AG08395 (cell line): ENCODE data around the gene PLEKHG5.

Experiments
- DNase-seq: peaks from one replicate; pipeline ENCODE4 v3.0.0; 2012; ENCODE audit warnings: mixed read lengths, low spot score

Gene PLEKHG5

DNA sequence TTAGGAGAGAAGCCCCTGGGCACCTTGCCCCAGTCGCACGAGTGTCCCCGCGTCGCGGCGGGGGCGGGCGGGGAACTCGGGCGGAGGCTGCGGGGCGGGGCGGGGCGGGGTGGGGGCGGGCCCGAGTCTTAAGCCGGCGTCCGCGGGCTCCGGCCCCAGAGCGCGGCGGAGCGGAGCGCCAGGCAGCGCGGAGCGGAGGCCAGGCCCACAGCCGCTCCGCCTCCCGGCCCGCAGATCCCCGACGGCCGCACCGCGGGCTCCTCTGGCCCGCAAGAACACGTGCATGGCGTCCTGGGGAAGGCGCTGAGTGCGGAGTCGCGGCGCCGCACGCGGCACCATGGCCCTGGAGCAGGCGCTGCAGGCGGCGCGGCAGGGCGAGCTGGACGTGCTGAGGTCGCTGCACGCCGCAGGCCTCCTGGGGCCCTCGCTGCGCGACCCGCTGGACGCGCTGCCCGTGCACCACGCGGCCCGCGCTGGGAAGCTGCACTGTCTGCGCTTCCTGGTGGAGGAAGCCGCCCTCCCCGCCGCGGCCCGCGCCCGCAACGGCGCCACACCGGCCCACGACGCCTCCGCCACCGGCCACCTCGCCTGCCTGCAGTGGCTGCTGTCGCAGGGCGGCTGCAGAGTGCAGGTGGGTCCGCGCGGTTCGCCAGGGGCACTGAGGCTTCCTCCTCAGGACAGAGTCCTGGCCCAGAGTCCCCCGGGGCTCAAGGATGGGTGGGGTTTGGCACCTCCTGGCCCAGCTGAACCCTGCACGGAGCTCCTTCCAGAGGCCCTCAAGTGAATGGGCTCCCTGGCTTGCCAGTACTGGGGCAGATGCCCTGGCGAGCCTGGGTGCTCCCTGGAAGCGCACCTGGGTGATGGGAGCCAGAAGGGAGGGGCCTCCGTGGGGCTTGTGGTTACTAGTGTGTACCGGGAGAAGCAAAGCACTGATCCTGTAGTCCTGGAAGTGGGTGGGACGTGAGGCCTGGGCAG, 66.6 kb downstream of the PLEKHG5 start, which contains the start of gene ESPN:
Gene ESPN (plus strand): TSS at position 158 of the 975 bp plus-strand sequence. CDS start 180 bp downstream, at position 338.
- DNase-seq = peak; percentile 42

DNA sequence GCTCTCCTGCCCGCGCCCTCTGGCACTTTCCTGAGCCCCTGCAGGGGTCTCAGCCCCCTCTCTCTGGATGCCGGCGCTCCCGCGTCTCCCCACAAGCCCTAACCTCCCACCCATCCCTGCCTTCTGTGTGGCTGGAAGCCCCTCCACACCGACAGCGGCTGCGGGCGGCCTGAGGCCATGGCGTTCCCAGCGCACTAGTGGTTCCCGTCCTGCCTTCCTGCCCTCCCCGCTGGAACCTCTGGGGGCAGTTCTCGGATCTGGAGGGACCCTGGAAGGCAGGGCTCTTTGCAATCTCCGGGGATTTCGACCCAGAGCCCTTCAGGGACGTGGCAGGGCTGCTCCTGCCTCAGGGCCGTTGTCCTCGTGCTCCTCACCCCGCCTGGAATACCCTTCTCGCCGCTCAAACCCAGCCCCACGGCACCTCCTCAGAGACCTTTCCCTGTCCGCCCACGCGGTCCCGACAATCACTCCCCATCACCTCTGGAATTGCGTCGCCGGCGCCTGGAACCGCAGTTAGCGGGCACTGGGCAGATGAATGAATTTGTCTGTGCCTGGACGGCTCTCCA, 67.4 kb downstream of the PLEKHG5 start:
- peak; percentile 27 for DNase-seq

DNA sequence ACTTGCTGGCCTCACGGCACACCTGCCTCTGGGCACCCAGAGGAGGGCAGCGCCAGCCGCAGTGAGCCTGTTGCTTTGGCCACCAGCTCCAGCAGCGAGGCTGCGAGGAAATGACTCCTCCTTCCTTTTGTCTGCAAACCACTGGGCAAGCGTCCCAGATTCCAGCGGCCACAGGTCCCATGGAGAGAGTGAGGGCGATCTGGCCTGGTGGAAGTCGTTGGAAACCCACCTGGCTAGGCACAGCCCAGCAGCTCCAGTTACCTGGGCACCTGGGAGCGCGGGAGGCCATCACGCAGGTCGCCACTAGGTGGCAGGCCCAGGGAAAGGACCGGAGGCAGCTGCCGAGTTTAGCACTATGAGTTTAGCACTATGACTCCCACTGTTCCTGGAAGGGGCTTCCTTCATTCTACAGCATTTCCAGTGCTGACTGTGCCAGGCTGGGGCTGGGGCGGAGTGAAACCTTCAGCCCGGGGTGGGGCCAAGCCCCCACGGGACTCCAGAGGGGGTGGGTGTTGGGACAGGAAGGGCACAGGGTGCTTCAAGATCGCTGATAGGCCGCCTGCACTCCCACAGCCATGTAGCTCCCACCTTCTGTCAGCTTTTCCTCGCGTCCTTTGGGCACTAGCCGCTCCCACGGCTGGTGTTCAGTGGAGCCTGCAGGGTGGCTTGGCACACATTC, 68.0 kb downstream of the PLEKHG5 start:
- DNase-seq = peak; percentile 70

DNA sequence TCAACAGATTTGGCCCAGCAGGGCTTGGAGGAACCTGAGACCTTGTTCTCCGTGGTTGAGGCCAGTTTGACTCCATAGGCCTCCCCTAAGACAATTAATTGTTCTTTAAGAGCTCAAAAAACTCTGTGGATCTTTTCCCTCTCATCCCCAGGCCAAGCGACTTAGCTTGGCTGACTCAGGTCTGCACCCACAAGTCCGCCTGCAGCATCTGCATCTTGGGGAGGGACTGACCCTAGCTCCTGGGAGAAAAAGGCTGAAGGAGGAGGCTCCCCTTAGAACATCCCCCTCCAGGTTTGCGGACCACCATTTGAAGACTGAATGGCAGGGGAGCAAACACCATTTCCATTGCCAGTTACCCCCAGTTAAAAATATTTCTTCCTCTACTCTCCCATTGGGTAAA, 70.2 kb downstream of the PLEKHG5 start:
- DNase-seq = no peak

DNA sequence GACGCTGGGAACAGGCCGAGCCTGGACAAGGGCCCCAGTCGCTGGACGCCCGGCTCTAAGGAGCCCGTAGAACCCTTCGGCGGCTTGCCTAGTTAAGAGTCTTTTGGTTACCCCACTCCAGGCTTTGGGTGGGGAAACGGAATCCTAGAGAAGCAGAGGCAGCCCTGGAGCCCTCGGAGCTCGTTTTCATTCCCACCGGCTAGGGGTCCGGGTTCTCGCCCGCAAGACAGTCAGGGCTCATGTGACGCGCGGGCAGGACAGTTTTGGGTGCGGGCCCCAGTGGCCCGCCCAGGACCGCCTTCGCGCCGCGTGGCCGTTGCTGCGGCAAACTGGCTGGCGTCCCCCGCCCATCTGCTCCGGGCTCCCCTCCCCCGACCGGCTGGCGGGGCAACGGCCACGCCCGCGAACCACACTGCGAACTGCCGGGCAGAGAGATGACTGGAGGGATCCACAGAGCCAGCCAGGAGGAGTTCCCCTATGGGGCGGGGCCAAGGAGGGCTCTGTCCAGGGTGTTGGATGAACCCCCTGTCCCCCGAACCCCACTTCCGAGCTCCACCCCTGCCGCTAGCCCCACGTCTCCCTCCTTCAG, 70.9 kb downstream of the PLEKHG5 start:
- no peak for DNase-seq

DNA sequence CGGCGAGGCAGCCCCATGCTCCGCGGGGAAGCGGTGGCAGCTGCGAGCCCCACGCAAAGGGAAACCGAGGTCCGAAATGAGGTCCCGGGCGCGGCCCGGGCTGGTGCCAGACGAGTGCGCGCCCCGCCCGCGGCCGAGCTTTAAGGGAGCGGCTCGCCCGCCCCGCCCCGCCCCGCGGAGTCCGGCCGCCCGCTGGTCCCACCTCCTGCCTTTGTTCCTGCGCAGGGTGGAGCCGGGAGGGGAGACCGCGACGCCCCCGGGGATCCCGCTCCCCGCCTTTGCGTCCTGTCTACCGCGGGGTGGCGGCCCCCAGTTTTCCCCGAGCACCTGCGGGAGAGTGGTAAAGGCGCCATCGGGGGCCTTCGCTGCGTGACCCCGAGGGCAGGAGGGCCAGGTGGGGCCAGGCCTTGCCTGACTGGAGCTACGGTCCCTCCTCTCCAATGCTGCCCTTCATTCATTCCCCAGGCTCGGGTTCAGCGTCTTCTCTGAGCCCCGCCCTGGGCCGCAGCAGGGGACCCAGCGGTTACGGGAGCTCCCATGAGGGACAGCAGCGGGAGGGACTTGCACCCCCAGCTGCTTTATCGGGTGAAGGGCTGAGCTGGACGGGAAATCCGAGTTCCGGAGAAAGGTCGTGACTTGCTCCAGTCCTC, 71.5 kb downstream of the PLEKHG5 start, which contains the start of gene HES2:
Gene HES2 (minus strand): TSS at position 116 of the 650 bp plus-strand sequence. CDS start 99 bp downstream, at position 17.
- peak; percentile 35 for DNase-seq

DNA sequence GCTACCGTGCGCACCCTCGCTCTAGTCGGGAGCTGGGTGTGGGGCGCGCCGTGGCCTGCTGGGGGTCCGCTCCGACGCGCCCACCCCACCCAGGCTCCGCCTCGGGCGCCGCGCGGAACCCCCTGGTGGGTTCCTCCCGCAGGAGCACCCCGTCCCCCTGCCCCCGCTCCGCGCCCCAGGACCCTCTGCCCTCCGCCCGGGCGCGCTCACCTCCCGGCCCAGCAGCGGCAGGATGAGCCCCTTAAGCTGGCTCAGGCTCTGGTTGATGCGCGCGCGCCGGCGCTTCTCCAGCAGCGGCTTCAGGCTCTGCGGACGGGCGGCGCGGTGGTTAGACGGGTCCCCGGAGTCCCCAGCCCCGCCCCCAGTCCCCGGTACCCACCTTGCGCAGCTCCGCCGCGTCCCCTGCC, 72.1 kb downstream of the PLEKHG5 start:
- DNase-seq = no peak

DNA sequence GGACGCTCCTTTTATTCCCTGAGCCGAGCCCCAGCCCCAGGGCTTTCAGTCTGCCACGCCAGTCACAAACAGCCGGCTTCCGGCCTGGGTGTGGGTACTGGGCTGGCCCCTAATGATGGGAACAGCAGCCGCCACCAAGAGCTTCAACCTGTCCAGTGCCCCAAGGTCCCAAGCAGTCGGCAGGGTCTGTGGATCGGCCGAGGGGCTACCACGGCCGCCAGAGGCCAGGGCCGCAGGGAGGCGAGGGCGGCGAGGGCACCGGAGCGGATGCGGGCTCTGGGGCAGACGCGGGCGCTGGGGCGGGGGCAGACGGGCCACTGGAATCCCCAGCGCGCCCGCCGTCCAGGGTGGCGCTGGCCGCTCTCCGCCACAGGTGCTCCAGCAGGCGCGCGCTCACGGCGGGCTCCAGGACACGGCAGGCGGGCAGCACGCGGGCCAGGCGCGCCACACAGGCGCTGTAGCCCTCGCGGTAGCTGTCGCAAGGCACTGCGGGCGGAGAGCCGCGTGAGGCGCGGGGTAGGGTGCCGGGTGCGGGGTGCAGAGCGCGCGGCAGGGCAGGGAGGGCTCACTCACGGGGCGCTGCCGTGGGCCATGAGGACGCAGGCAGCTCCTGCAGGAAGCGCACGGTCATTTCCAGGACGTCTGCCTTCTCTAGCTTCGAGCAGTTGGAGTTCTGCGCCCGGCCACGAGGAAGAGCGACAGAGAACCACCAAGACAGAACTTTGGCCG, 72.6 kb downstream of the PLEKHG5 start:
- no peak for DNase-seq

DNA sequence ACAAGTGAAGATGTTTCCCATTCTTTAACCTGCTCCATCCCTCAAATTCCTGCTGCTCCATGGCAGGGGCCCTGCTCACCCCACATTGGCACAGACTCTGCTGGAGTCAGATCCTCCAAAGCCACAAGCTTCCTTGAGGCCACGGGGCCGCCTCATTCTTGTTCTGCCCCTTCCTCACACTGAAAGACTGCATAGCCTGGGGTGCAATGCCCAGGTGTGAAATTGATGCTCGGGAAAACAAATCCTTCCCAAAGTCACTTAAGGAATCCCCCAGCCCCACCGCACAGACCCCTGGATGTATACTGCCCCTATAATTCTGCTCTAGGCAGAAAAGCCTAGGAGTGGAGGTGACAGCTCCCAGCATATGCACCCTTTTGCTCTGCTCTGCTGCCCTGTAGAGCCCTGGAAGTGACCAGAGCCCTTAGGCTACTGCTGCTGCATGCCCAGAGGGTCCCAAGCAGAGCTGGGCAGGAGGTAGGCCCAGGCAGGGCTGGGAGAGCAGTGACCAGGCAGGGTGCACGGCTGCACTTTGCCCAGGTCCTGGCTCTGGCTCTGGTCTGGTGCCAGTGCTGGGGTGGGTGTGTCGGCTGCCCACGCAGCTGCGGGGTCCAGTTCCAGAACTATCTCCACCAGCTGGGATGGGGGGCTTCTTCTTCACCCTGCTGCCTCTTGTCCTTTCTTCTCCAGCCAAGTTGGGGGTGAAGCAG, 73.4 kb downstream of the PLEKHG5 start:
- no peak for DNase-seq
